Parathyroid adenoma (tissue), 2 donors: Measurements from ENCODE around the gene IL1RAPL2.

Source experiments
- H2AFZ ChIP-seq: fragments of 300-600 bp; sonication (generic); one replicate; pipeline ENCODE4 v1.7.0; 2017; ENCODE audit warnings: antibody characterized with exemption, mild to moderate bottlenecking
- H3K27ac ChIP-seq: fragments of 300-600 bp; sonication (generic); one replicate; pipeline ENCODE4 v1.7.0; 2017
- H3K27me3 ChIP-seq: fragments of 300-600 bp; sonication (generic); one replicate; pipeline ENCODE4 v1.7.0; 2017; ENCODE audit warnings: low read length; ENCODE audit not compliant: control insufficient read depth, insufficient read depth
- H3K36me3 ChIP-seq: fragments of 300-600 bp; sonication (generic); one replicate; pipeline ENCODE4 v1.7.0; 2017; ENCODE audit warnings: low read length; ENCODE audit not compliant: control insufficient read depth, insufficient read depth
- H3K4me1 ChIP-seq: fragments of 300-600 bp; sonication (generic); one replicate; pipeline ENCODE4 v1.7.0; 2017; ENCODE audit warnings: control low read depth
- H3K4me2 ChIP-seq: fragments of 300-600 bp; sonication (generic); one replicate; pipeline ENCODE4 v1.7.0; 2017; ENCODE audit warnings: low read length
- H3K4me3 ChIP-seq: fragments of 300-600 bp; sonication (generic); one replicate; pipeline ENCODE4 v1.7.0; 2017; ENCODE audit warnings: low read depth, low read length
- H3K79me2 ChIP-seq: fragments of 300-600 bp; sonication (generic); one replicate; pipeline ENCODE4 v1.7.0; 2017; ENCODE audit warnings: control low read depth
- H3K9ac ChIP-seq: fragments of 300-600 bp; sonication (generic); one replicate; pipeline ENCODE4 v1.7.0; 2017; ENCODE audit warnings: mild to moderate bottlenecking
- H3K9me3 ChIP-seq: fragments of 300-600 bp; sonication (generic); one replicate; pipeline ENCODE4 v1.7.0; 2017; ENCODE audit warnings: low read length; ENCODE audit not compliant: control insufficient read depth
- CTCF ChIP-seq: fragments of 300-600 bp; sonication (generic); IDR thresholded peaks from one replicate; pipeline ENCODE4 v1.7.0; 2017; ENCODE audit warnings: antibody characterized with exemption, mild to moderate bottlenecking
- donor health status: primary hyperparathyroidism.

The IL1RAPL2 gene

GRCh38 chrX:105191878-105192277 lies 625.9 kb downstream of the IL1RAPL2 start:
- no peaks in the 10 kb centered on the region for H3K4me1 ChIP-seq
- no peaks in the 10 kb centered on the region for H3K9me3 ChIP-seq
- no peak overlapping the region for H3K27ac ChIP-seq
- no peak for TF ChIP-seq CTCF
- H3K27me3 ChIP-seq: no peaks in the 10 kb centered on the region
- H3K4me3 ChIP-seq: no peak overlapping the region
- no peaks in the 10 kb centered on the region for H3K36me3 ChIP-seq
- no peaks in the 10 kb centered on the region for H3K79me2 ChIP-seq
- H3K9ac ChIP-seq: no peak overlapping the region
- H2AFZ ChIP-seq: no peak overlapping the region
- no peak overlapping the region for H3K4me2 ChIP-seq

- Histone ChIP-seq H3K36me3 (no peaks in the 10 kb centered on the region), H3K27ac (no peak overlapping the region), H3K9ac (no peak overlapping the region), H3K4me1 (no peaks in the 10 kb centered on the region), H3K27me3 (no peaks in the 10 kb centered on the region), H3K4me3 (no peak overlapping the region), H3K4me2 (no peak overlapping the region), H3K9me3 (no peaks in the 10 kb centered on the region), H2AFZ (no peak overlapping the region), H3K79me2 (no peaks in the 10 kb centered on the region)
- no peak for TF ChIP-seq CTCF
Observed at GRCh38 chrX:105209406-105209805, 643.4 kb downstream of the IL1RAPL2 start.

GRCh38 chrX:105210258-105210657 lies 644.3 kb downstream of the IL1RAPL2 start:
- no peaks in the 10 kb centered on the region for H3K36me3 ChIP-seq
- no peaks in the 10 kb centered on the region for H3K27me3 ChIP-seq
- no peaks in the 10 kb centered on the region for H3K4me1 ChIP-seq
- no peak overlapping the region for H3K9ac ChIP-seq
- H3K4me3 ChIP-seq: no peak overlapping the region
- no peak overlapping the region for H3K4me2 ChIP-seq
- no peaks in the 10 kb centered on the region for H3K9me3 ChIP-seq
- no peaks in the 10 kb centered on the region for H3K79me2 ChIP-seq
- H3K27ac ChIP-seq: no peak overlapping the region
- no peak for TF ChIP-seq CTCF
- H2AFZ ChIP-seq: no peak overlapping the region

GRCh38 chrX:105211066-105211575 lies 645.1 kb downstream of the IL1RAPL2 start:
- no peak overlapping the region for H3K4me2 ChIP-seq
- H3K4me3 ChIP-seq: no peak overlapping the region
- TF ChIP-seq CTCF: no peak
- H3K36me3 ChIP-seq: no peaks in the 10 kb centered on the region
- H3K9me3 ChIP-seq: no peaks in the 10 kb centered on the region
- no peak overlapping the region for H3K9ac ChIP-seq
- no peaks in the 10 kb centered on the region for H3K27me3 ChIP-seq
- H2AFZ ChIP-seq: no peak overlapping the region
- no peaks in the 10 kb centered on the region for H3K4me1 ChIP-seq
- no peaks in the 10 kb centered on the region for H3K79me2 ChIP-seq
- no peak overlapping the region for H3K27ac ChIP-seq
